Cardiac fibroblast (primary cell): ENCODE data around the gene MX1.

Experiments
- DNase-seq, 2 donors: peaks; one replicate each; pipeline versions ENCODE4 v3.0.0 to v3.0.0-alpha.2; 2010; ENCODE audit warnings: low read depth in 2 of 2
- H3K4me3 ChIP-seq, 2 donors: replicated peaks in 1 of 2; 1 replicate in 1 of 2; 2 replicates in 1 of 2; pipeline ENCODE4 v1.5.1; 2011; ENCODE audit warnings: low read depth in 2 of 2, low read length in 2 of 2, mild to moderate bottlenecking in 2 of 2, moderate library complexity in 1 of 2
- TF ChIP-seq, protein P1 (sequence below): IDR thresholded peaks from one replicate; pipeline ENCODE4 v1.5.1; 2011; ENCODE audit warnings: low read depth, mild to moderate bottlenecking, low read length, inconsistent platforms

Gene MX1

DNA sequence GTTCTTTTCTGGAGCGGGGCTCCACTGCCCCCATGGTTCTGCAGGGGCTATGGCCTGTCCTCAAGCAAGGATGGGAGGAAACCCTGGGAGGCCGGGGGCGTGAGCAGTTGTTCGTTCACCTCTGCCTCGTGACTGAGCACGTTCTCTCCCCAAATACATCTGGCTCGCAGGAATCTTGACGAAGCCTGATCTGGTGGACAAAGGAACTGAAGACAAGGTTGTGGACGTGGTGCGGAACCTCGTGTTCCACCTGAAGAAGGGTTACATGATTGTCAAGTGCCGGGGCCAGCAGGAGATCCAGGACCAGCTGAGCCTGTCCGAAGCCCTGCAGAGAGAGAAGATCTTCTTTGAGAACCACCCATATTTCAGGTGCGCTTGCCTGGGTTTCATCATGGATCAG is 15.5 kb downstream of the MX1 start:
- no peak for DNase-seq
- H3K4me3 ChIP-seq, result no peak overlapping the region
- TF ChIP-seq, protein P1, sequence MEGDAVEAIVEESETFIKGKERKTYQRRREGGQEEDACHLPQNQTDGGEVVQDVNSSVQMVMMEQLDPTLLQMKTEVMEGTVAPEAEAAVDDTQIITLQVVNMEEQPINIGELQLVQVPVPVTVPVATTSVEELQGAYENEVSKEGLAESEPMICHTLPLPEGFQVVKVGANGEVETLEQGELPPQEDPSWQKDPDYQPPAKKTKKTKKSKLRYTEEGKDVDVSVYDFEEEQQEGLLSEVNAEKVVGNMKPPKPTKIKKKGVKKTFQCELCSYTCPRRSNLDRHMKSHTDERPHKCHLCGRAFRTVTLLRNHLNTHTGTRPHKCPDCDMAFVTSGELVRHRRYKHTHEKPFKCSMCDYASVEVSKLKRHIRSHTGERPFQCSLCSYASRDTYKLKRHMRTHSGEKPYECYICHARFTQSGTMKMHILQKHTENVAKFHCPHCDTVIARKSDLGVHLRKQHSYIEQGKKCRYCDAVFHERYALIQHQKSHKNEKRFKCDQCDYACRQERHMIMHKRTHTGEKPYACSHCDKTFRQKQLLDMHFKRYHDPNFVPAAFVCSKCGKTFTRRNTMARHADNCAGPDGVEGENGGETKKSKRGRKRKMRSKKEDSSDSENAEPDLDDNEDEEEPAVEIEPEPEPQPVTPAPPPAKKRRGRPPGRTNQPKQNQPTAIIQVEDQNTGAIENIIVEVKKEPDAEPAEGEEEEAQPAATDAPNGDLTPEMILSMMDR, result no peak

DNA sequence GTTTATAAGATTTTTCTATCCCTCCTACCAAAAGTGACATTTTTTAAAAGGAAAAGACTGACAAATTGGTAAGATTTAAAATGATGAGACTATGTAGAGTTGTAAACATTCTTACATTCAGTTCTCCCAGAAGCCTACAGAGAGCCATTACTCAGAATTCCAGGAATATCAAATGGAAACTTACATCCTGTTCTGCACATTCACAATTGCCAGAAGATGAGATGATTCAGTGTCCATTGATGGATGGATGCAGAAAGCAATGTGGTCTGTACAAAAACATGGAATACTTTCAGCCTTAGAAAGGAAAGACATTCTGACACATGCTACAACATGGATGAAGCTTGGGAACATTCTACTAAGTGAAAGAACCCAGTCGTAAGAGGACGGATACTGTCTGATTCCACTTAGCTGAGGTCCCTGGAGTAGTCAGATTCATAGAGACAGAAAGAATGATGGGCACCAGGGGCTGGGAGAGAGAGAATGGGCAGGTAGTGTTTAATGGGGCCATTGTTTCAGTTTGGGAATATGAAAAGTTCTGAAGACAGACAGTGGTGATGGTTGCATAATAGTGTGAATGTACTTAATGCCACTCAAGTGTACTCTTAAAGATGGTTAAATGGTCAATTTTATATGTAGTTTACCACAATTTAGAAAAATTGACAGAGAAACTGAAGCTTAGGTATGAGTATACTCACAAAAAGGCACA is 16.6 kb downstream of the MX1 start:
- DNase-seq, result no peak
- TF ChIP-seq, protein P1, result no peak

DNA sequence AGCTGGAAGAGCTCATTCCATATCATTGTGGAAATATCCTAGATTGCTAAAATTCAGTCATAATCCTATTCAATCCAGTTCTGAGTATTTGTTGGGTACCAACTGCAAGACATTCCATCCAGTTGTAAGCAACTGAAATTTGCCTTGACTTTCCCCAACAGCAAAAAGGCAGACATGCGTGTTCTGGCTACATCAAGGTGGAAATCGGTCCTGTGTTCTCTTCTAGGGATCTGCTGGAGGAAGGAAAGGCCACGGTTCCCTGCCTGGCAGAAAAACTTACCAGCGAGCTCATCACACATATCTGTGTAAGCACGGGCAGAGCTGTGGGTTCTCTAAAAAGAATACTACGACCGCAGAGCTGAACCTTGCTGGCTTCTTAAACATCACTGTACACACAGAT is 17.5 kb downstream of the MX1 start:
- no peak overlapping the region for H3K4me3 ChIP-seq
- no peak for DNase-seq
- TF ChIP-seq, protein P1, result no peak

More for the DNA sequence above, 16.6 kb downstream of the MX1 start:
- H3K4me3 ChIP-seq, result no peak overlapping the region

DNA sequence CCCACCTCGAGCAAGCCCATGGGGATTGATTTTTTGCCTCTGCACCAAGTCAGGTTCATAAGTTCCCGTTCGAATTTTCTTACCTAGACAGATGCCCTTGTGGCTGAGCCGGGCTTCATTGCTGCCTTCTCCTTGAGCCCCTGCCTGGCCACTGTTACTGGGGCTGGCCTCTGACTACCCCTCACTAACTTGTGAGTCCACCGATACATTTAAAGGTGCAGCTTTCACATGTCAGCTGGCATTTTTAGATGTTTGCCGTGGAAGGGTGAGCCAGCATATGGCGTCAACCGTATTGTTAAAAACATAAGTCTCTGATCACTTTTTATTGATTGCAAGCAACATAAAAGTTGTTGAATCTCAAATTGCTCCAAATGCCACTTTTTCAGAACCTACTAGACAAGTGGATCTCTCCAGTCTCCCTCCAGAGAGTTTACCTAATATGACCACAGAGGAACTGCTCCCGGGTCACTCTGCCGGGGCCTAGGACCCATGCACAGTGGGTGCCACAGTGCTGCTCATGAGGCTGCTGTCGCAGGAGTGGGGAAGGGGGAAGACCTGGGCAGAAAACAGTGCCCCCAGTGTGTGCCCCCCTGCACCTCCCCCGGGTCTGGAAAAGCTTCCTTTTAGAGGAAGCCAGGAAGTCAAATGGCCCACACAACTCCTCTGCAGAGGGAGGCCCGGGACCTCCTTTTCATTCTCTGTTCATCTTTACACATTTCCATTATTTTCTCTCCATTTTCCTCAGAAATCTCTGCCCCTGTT is 18.8 kb downstream of the MX1 start:
- DNase-seq, result no peak
- TF ChIP-seq, protein P1, result no peak

DNA sequence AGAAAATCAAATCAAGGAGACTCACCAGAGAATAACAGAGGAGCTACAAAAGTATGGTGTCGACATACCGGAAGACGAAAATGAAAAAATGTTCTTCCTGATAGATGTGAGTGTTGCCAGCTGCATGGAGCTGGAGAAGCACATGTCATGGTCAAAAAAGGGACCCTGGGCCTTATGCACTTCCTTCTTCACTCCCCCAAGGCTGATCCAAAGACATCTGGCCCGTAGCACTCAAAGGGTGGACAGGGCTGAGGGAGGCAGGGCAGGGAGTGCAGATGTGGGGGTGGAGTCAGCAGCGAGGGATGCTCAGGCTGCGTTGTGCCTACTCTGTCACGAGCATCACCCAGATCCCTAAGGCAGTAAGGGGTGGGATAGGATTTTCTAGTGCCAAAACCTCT is 19.4 kb downstream of the MX1 start:
- TF ChIP-seq, protein P1, result no peak
- DNase-seq, result peak in 1 of 2 donors; percentile 59

More for the DNA sequence above, 18.8 kb downstream of the MX1 start:
- no peak overlapping the region for H3K4me3 ChIP-seq

DNA sequence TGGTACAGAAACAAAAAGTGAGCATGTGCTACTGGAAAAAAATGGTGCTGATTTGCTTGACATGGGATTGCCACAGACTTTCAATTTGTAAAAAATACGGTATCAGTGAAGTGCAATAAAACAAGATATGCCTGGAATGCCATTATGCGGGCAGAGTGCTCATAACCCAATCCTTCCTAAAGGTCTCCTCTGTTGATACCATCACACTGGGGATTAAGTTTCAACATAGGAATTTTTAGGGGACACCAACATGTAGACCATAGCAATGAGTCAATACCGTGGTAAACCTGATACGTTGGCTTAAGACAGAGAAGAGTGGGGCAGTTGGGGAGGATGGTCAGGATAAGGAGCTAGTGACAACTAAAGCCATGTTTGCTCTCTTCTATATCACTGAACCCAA is 20.5 kb downstream of the MX1 start:
- no peak for DNase-seq
- no peak overlapping the region for H3K4me3 ChIP-seq
- TF ChIP-seq, protein P1, result no peak

More for the DNA sequence above, 19.4 kb downstream of the MX1 start:
- no peak overlapping the region for H3K4me3 ChIP-seq
